GM18858 (cell line): ENCODE results near the gene PLCH1.

ENCODE experiments used
- ATAC-seq: cut with Tn5 transposase; IDR thresholded peaks from one replicate; pipeline ENCODE4 v1.9.1; 2021; ENCODE audit not compliant: unreplicated experiment

PLCH1 gene

GRCh38 chr3:155326244-155326643, 418.6 kb downstream of the PLCH1 start:
- ATAC-seq, result no peak
